Testis (tissue), 3 donors: ENCODE results near the gene TTC33. TPM values are rescaled to one million over a fixed set of nuclear protein-coding genes. Genes with fewer than 3 reads are reported as not detected.
A peak's percentile ranks its signal among the peaks of the same experiment; 100 is the strongest.

ENCODE experiments used
- DNase-seq: peaks from one replicate; pipeline ENCODE4 v3.0.0-alpha.2; 2019
- H3K27ac ChIP-seq, 2 donors: fragments of 200-600 bp; sonication (generic); one replicate each; pipeline ENCODE4 v1.5.1; 2019
- H3K27me3 ChIP-seq: fragments of 200-600 bp; sonication (generic); one replicate; pipeline ENCODE4 v1.5.1; 2019
- H3K36me3 ChIP-seq: fragments of 200-600 bp; sonication (generic); one replicate; pipeline ENCODE4 v1.5.1; 2017; ENCODE audit warnings: low read depth; ENCODE audit errors: missing control alignments
- H3K4me1 ChIP-seq: fragments of 200-600 bp; sonication (generic); one replicate; pipeline ENCODE4 v1.5.1; 2019
- H3K4me3 ChIP-seq, 2 donors: fragments of 200-600 bp; sonication (generic); one replicate each; pipeline ENCODE4 v1.5.1; 2017 to 2019
- H3K9me3 ChIP-seq: fragments of 200-600 bp; sonication (generic); one replicate; pipeline ENCODE4 v1.5.1; 2017
- POLR2A ChIP-seq: fragments of 450-650 bp; IDR thresholded peaks from one replicate; pipeline ENCODE4 v1.6.1; 2017; ENCODE audit warnings: antibody characterized with exemption, mild to moderate bottlenecking, moderate library complexity
- WGBS, 2 donors: methylation state at CpG; one replicate each; pipeline ENCODE4 v1.1.5; 2018; 5-methylcytosine and 5-hydroxymethylcytosine counted together
- intact Hi-C: fragments of 100-400 bp; cut with DNase I; formaldehyde crosslinking; loops from one replicate; pipeline ENCODE4 v1.15.1; 2023; ENCODE audit warnings: low total_unique reads
- polyA plus RNA-seq: library from polyadenylated mRNA; stranded (reverse); fragments of 350-450 nt; fragmentation: Illumina TruSeq; extraction: RNeasy Lipid Tissue Mini Kit (QIAGEN cat#74804); gene quantifications from one replicate; pipeline ENCODE4 v1.2.3, GENCODE V29; 2014; ENCODE audit warnings: low read depth, low replicate concordance; ENCODE audit not compliant: insufficient read depth
- total RNA-seq, 2 donors: library from RNA; depleted of rRNA; stranded (reverse); fragments of >200 nt; gene quantifications; one replicate each; pipeline ENCODE4 v1.2.3, GENCODE V29; 2016
- TF ChIP-seq, protein P1 (sequence below), 3 experiments: fragments of 450-650 bp in 2 of 3; fragments of 200-600 bp in 1 of 3; sonication (generic) in 1 of 3; IDR thresholded peaks; one replicate each; pipeline ENCODE4 v1.5.1; 2016 to 2019; ENCODE audit warnings: antibody characterized with exemption in 3 of 3, mild to moderate bottlenecking in 2 of 3, moderate library complexity in 1 of 3

The TTC33 gene
- total and polyA plus RNA-seq, 3 donors from 2014 or later = 14.7 to 16.5 (median 15.2) TPM

DNA sequence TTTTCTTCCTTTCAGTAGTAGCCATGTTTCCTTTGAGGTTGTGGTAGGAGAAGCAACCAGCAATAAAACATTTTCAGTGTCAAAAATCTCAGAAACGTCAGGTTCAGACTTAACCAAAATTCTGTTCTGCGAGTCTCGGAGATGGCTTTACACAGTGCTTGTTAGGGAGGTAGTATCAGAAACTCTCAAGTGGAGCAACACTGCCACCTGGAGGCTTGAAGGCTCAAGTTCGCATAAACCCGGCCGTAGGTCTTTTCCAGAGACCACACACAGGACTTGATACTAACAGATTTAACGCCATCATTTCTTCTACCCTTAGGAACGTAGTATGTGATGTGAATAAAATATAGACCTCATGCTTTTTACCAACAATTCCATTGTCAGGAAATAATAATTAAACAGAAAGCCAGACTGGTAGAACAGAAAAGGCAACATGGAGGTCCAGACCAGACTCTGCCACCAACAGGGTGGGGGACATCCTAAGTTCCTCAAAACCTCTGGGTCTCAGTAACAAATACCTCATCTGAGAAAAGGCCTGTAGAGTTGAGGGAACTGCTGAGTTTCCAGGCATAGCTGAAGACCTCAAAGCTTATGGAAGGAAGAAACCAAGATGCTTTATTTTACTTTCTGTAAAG, 67.5 kb downstream of the TTC33 start:
- no peaks in the 10 kb centered on the region for H3K36me3 ChIP-seq
- no peak for TF ChIP-seq POLR2A
- TF ChIP-seq, protein P1, sequence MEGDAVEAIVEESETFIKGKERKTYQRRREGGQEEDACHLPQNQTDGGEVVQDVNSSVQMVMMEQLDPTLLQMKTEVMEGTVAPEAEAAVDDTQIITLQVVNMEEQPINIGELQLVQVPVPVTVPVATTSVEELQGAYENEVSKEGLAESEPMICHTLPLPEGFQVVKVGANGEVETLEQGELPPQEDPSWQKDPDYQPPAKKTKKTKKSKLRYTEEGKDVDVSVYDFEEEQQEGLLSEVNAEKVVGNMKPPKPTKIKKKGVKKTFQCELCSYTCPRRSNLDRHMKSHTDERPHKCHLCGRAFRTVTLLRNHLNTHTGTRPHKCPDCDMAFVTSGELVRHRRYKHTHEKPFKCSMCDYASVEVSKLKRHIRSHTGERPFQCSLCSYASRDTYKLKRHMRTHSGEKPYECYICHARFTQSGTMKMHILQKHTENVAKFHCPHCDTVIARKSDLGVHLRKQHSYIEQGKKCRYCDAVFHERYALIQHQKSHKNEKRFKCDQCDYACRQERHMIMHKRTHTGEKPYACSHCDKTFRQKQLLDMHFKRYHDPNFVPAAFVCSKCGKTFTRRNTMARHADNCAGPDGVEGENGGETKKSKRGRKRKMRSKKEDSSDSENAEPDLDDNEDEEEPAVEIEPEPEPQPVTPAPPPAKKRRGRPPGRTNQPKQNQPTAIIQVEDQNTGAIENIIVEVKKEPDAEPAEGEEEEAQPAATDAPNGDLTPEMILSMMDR (IDR thresholded peaks at IDR 0.05) = peak; percentile 76 to 85 (median 83)
- H3K9me3 ChIP-seq = no peaks in the 10 kb centered on the region
- intact Hi-C loops = no loop called here
- no peaks in the 10 kb centered on the region for H3K27me3 ChIP-seq
- H3K4me1 ChIP-seq = no peaks in the 10 kb centered on the region
- peak; percentile 92 for DNase-seq
- H3K27ac ChIP-seq = no peak overlapping the region
- 3% methylated on average over 8 of the region's 8 CpGs for WGBS, 2 donors
- no peak overlapping the region for H3K4me3 ChIP-seq

DNA sequence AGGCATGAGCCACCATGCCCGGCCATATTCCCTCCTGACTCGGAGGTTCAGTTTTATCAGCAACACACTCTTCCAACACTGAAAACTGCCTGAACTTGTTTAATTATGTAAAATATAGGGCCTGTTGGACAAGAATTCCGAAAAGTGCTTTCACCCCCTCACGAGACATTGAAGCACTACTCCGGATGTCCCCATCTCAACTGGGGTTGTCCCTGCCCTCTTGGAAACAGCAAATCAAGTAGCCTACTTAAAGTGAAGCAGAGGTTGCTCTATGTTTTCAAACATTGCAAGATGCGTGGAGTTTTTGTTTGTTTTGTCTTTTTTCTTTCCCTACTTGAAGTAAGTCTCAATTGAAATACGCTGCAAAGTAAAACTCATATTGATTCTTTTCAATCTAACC, 68.4 kb downstream of the TTC33 start:
- no peak overlapping the region for H3K27ac ChIP-seq
- intact Hi-C loops = no loop called here
- H3K9me3 ChIP-seq = no peaks in the 10 kb centered on the region
- 89 to 93% methylated on average over 7 of the region's 7 CpGs for WGBS, 2 donors
- DNase-seq = no peak
- TF ChIP-seq, protein P1 (IDR thresholded peaks at IDR 0.05) = no peak
- TF ChIP-seq POLR2A = no peak
- no peaks in the 10 kb centered on the region for H3K4me1 ChIP-seq
- no peaks in the 10 kb centered on the region for H3K27me3 ChIP-seq
- no peaks in the 10 kb centered on the region for H3K36me3 ChIP-seq
- no peak overlapping the region for H3K4me3 ChIP-seq

- no peaks in the 10 kb centered on the region for H3K36me3 ChIP-seq
- H3K4me1 ChIP-seq = no peaks in the 10 kb centered on the region
- no peak overlapping the region for H3K4me3 ChIP-seq
- TF ChIP-seq POLR2A = no peak
- TF ChIP-seq, protein P1 (IDR thresholded peaks at IDR 0.05) = no peak
- no peaks in the 10 kb centered on the region for H3K27me3 ChIP-seq
- no peak for DNase-seq
- 63 to 71% methylated on average over 1 of the region's 1 CpG for WGBS, 2 donors
- no peak overlapping the region for H3K27ac ChIP-seq
- intact Hi-C loops = no loop called here
- H3K9me3 ChIP-seq = no peaks in the 10 kb centered on the region
Observed at GRCh38 chr5:40685976-40686486, 69.7 kb downstream of the TTC33 start.

GRCh38 chr5:40685193-40685592, 70.6 kb downstream of the TTC33 start:
- Histone ChIP-seq H3K36me3 (no peaks in the 10 kb centered on the region), H3K4me1 (peaks cover 1% of the 10 kb centered on the region), H3K27ac (no peak overlapping the region), H3K4me3 (no peak overlapping the region), H3K27me3 (no peaks in the 10 kb centered on the region), H3K9me3 (no peaks in the 10 kb centered on the region)
- DNase-seq = no peak
- TF ChIP-seq POLR2A = no peak
- TF ChIP-seq, protein P1 (IDR thresholded peaks at IDR 0.05) = no peak
- intact Hi-C loops = no loop called here

DNA sequence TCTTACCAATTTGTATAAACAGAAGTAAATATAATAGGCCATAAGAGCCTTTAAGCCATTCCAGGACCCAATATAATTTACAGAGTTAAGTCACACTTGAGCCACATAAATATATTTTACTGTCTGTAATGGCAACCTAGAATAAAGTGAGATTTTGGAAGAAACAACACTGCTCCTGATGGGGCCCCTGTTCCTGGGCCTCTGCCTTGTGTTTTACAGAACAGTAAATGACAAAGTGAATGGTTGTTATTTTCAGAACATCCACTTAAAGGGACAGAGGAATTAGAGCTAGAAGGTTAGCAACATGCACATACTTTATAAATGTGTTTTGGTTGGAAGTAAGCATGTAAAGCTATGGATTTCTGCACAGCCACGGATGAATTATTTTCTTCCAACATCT, 72.5 kb downstream of the TTC33 start:
- 71 to 74% methylated on average over 1 of the region's 1 CpG for WGBS, 2 donors
- no peak overlapping the region for H3K4me3 ChIP-seq
- intact Hi-C loops = no loop called here
- no peak for TF ChIP-seq POLR2A
- TF ChIP-seq, protein P1 (IDR thresholded peaks at IDR 0.05) = no peak
- H3K27ac ChIP-seq = no peak overlapping the region
- H3K9me3 ChIP-seq = no peaks in the 10 kb centered on the region
- peaks cover 4% of the 10 kb centered on the region for H3K4me1 ChIP-seq
- DNase-seq = no peak
- no peaks in the 10 kb centered on the region for H3K27me3 ChIP-seq
- H3K36me3 ChIP-seq = no peaks in the 10 kb centered on the region
